ENCODE measurements around the gene DLG5.

DNA sequence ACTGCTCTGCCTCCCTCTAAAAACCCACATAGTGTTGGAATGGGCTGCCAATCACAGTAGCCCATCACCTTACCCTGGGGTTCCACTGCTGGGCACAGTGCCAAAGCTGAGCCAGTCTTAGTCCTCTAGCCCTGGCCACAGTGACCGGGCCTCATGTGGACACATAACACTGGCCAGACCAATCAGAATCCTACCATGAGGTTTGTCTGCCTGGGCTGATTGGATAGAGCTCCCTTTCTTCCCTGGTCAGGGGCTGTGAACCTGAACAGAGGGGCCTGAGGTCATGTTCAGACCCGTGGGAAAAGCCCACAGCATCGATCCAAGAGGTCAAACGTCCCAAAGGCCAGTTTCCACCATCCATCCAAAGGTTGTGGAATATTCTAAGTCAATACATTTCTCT is 6.1 kb downstream of the DLG5 start:
- TF ChIP-seq POLR2A (IDR thresholded peaks at IDR 0.05; ENCODE audit: low read length) (no peak), GATA1 (IDR thresholded peaks at IDR 0.05; ENCODE audit: low read depth, low read length) (no peak)

All from erythroblast (primary cell).